Kidney (tissue), 14 donors: ENCODE measurements around the gene RNF17. TPM values are rescaled to one million over a fixed set of nuclear protein-coding genes. Genes with fewer than 3 reads are reported as not detected.

Source experiments
- DNase-seq, 5 donors: peaks; one replicate each; pipeline ENCODE4 v3.0.0-alpha.2; 2013 to 2020
- FAIRE-seq: peaks from 2 replicates; lab custom pipeline; 2012; peaks lifted over from hg19 to GRCh38; lab: Jason Lieb, UNC
- H3K27ac ChIP-seq, 2 donors: one replicate each; pipeline ENCODE4 v1.7.0; 2013; ENCODE audit warnings: low read depth in 2 of 2, low read length in 2 of 2, inconsistent platforms in 1 of 2
- H3K27me3 ChIP-seq: one replicate; pipeline ENCODE4 v1.7.1; 2013; ENCODE audit warnings: low read length, inconsistent platforms; ENCODE audit not compliant: control insufficient read depth, insufficient read depth
- H3K36me3 ChIP-seq, 3 donors: one replicate each; pipeline versions ENCODE4 v1.7.0 to v1.7.1; 2013; ENCODE audit warnings: low read length in 3 of 3, control low read depth in 1 of 3, inconsistent platforms in 1 of 3; ENCODE audit not compliant: insufficient read depth in 3 of 3, control insufficient read depth in 2 of 3
- H3K4me1 ChIP-seq, 3 donors: one replicate each; pipeline versions ENCODE4 v1.7.0 to v1.7.1; 2013; ENCODE audit warnings: low read length in 3 of 3, inconsistent platforms in 1 of 3, low read depth in 1 of 3; ENCODE audit not compliant: control insufficient read depth in 2 of 3, insufficient read depth in 2 of 3
- H3K4me3 ChIP-seq, 3 donors: one replicate each; pipeline versions ENCODE4 v1.7.0 to v1.8.1; 2013; ENCODE audit warnings: low read length in 3 of 3, control low read depth in 1 of 3, inconsistent platforms in 1 of 3
- H3K9ac ChIP-seq, 3 donors: one replicate each; pipeline versions ENCODE4 v1.7.0 to v1.7.1; 2013; ENCODE audit warnings: low read length in 3 of 3, control low read depth in 1 of 3, inconsistent platforms in 1 of 3
- H3K9me3 ChIP-seq, 3 donors: one replicate each; pipeline versions ENCODE4 v1.7.0 to v1.7.1; 2013; ENCODE audit warnings: low read length in 3 of 3, control low read depth in 1 of 3, inconsistent platforms in 1 of 3; ENCODE audit not compliant: control insufficient read depth in 2 of 3, insufficient read depth in 1 of 3
- CTCF ChIP-seq: IDR thresholded peaks from 3 replicates; pipeline ENCODE4 v1.5.1; 2012; ENCODE audit warnings: mild to moderate bottlenecking, moderate library complexity, borderline replicate concordance; ENCODE audit not compliant: insufficient read depth; ENCODE audit errors: extremely low read depth
- intact Hi-C: fragments of 100-400 bp; cut with DNase I; formaldehyde crosslinking; loops from one replicate; pipeline ENCODE4 v1.11.1; 2022
- polyA plus RNA-seq: library from polyadenylated mRNA; stranded (reverse); fragments of 350-450 nt; fragmentation: Illumina TruSeq; extraction: RNeasy Lipid Tissue Mini Kit (QIAGEN cat#74804); gene quantifications from one replicate; pipeline ENCODE4 v1.2.3, GENCODE V29; 2014; ENCODE audit warnings: low read depth, low replicate concordance; ENCODE audit not compliant: insufficient read depth
- total RNA-seq: library from RNA; stranded (reverse); fragmentation: NEBNext Ultra II Directional; extraction: Animal tissue kit (Norgen Biotek cat#: 25700); gene quantifications from one replicate; pipeline ENCODE4 v1.2.1, GENCODE V29; 2021
- donor health status: control.
- donor health status: control.
- donor health status: control.
- donor health status: control.
- donor health status: control.
- donor health status: DM: yes; HTN: yes; CAD: no.
- donor health status: Normal renal cell carcinoma (clear cell type).

RNF17 gene
- total and polyA plus RNA-seq, 2 donors from 2014 or later = not detected

- Histone ChIP-seq H3K4me1 (no peaks in the 10 kb centered on the region), H3K9ac (no peak overlapping the region), H3K9me3 (no peaks in the 10 kb centered on the region), H3K27ac (no peak overlapping the region), H3K36me3 (no peaks in the 10 kb centered on the region), H3K27me3 (no peaks in the 10 kb centered on the region), H3K4me3 (no peak overlapping the region)
- no peak for TF ChIP-seq CTCF
- no peak for FAIRE-seq
- intact Hi-C loops = no loop called here
- DNase-seq = no peak
Observed at GRCh38 chr13:24861617-24862362, 97.8 kb downstream of the RNF17 start.

GRCh38 chr13:24863748-24864540 lies 100.0 kb downstream of the RNF17 start:
- no peak for TF ChIP-seq CTCF
- DNase-seq (no peak), FAIRE-seq (no peak)
- intact Hi-C loops = no loop called here
- no peaks in the 10 kb centered on the region for H3K27me3 ChIP-seq
- H3K4me1 ChIP-seq = no peaks in the 10 kb centered on the region
- no peak overlapping the region for H3K27ac ChIP-seq
- no peak overlapping the region for H3K4me3 ChIP-seq
- no peaks in the 10 kb centered on the region for H3K9me3 ChIP-seq
- no peaks in the 10 kb centered on the region for H3K36me3 ChIP-seq
- H3K9ac ChIP-seq = no peak overlapping the region

- no peaks in the 10 kb centered on the region for H3K9me3 ChIP-seq
- intact Hi-C loops = no loop called here
- no peaks in the 10 kb centered on the region for H3K27me3 ChIP-seq
- H3K27ac ChIP-seq = no peak overlapping the region
- no peak for TF ChIP-seq CTCF
- H3K4me1 ChIP-seq = no peaks in the 10 kb centered on the region
- no peak overlapping the region for H3K4me3 ChIP-seq
- no peak overlapping the region for H3K9ac ChIP-seq
- DNase-seq (no peak), FAIRE-seq (no peak)
- H3K36me3 ChIP-seq = no peaks in the 10 kb centered on the region
Observed at GRCh38 chr13:24864579-24864978, 100.6 kb downstream of the RNF17 start.
